HEK293 (cell line): ENCODE measurements around the gene SOX18.

ENCODE experiments used
- GLIS1 ChIP-seq: fragments of 450-650 bp; formaldehyde crosslinking; IDR thresholded peaks from 2 replicates; pipeline ENCODE4 v1.5.1; 2016; ENCODE audit warnings: missing biosample characterization, missing genetic modification characterization
- KLF1 ChIP-seq: fragments of 450-650 bp; formaldehyde crosslinking; IDR thresholded peaks from 2 replicates; pipeline ENCODE4 v1.5.1; 2016; ENCODE audit warnings: missing biosample characterization, missing genetic modification characterization
- KLF7 ChIP-seq: fragments of 450-650 bp; formaldehyde crosslinking; IDR thresholded peaks from 2 replicates; pipeline ENCODE4 v1.5.1; 2016; ENCODE audit warnings: missing biosample characterization, missing genetic modification characterization, borderline replicate concordance
- OVOL3 ChIP-seq: fragments of 450-650 bp; formaldehyde crosslinking; IDR thresholded peaks from 2 replicates; pipeline ENCODE4 v1.5.1; 2016; ENCODE audit warnings: missing biosample characterization, missing genetic modification characterization
- SP2 ChIP-seq: fragments of 450-650 bp; formaldehyde crosslinking; IDR thresholded peaks from 2 replicates; pipeline ENCODE4 v1.5.1; 2016; ENCODE audit warnings: missing biosample characterization, missing genetic modification characterization
- ZBTB1 ChIP-seq: fragments of 450-650 bp; formaldehyde crosslinking; IDR thresholded peaks from 2 replicates; pipeline ENCODE4 v1.5.1; 2016; ENCODE audit warnings: missing biosample characterization, missing genetic modification characterization
- ZBTB20 ChIP-seq: fragments of 450-650 bp; formaldehyde crosslinking; IDR thresholded peaks from 2 replicates; pipeline ENCODE4 v1.5.1; 2016; ENCODE audit warnings: missing biosample characterization, missing genetic modification characterization
- ZBTB8A ChIP-seq: fragments of 450-650 bp; formaldehyde crosslinking; IDR thresholded peaks from 2 replicates; pipeline ENCODE4 v1.5.1; 2016; ENCODE audit warnings: missing biosample characterization, missing genetic modification characterization
- ZFP69B ChIP-seq: fragments of 450-650 bp; formaldehyde crosslinking; IDR thresholded peaks from 2 replicates; pipeline ENCODE4 v1.5.1; 2016; ENCODE audit warnings: missing biosample characterization, missing genetic modification characterization
- ZNF10 ChIP-seq: fragments of 450-650 bp; formaldehyde crosslinking; IDR thresholded peaks from 2 replicates; pipeline ENCODE4 v1.5.1; 2017; ENCODE audit warnings: missing biosample characterization, missing genetic modification characterization
- ZNF140 ChIP-seq: fragments of 450-650 bp; formaldehyde crosslinking; IDR thresholded peaks from 2 replicates; pipeline ENCODE4 v1.5.1; 2016; ENCODE audit warnings: missing biosample characterization, missing genetic modification characterization
- ZNF16 ChIP-seq: fragments of 450-650 bp; formaldehyde crosslinking; IDR thresholded peaks from 2 replicates; pipeline ENCODE4 v1.5.1; 2016; ENCODE audit warnings: low read depth, missing biosample characterization, missing genetic modification characterization
- ZNF266 ChIP-seq: fragments of 450-650 bp; formaldehyde crosslinking; IDR thresholded peaks from 2 replicates; pipeline ENCODE4 v1.5.1; 2016; ENCODE audit warnings: missing biosample characterization, missing genetic modification characterization, low read depth
- ZNF404 ChIP-seq: fragments of 450-650 bp; formaldehyde crosslinking; IDR thresholded peaks from 2 replicates; pipeline ENCODE4 v1.5.1; 2017; ENCODE audit warnings: missing biosample characterization, missing genetic modification characterization
- ZNF423 ChIP-seq: fragments of 450-650 bp; formaldehyde crosslinking; IDR thresholded peaks from 2 replicates; pipeline ENCODE4 v1.5.1; 2016; ENCODE audit warnings: missing biosample characterization, missing genetic modification characterization
- ZNF629 ChIP-seq: fragments of 450-650 bp; formaldehyde crosslinking; IDR thresholded peaks from 2 replicates; pipeline ENCODE4 v1.5.1; 2017; ENCODE audit warnings: missing biosample characterization, missing genetic modification characterization
- ZNF76 ChIP-seq: fragments of 450-650 bp; formaldehyde crosslinking; IDR thresholded peaks from 2 replicates; pipeline ENCODE4; 2016; ENCODE audit warnings: low read depth, missing biosample characterization, missing genetic modification characterization, borderline replicate concordance
- ZNF776 ChIP-seq: fragments of 450-650 bp; formaldehyde crosslinking; IDR thresholded peaks from 2 replicates; pipeline ENCODE4 v1.5.0; 2017; ENCODE audit warnings: missing biosample characterization, missing genetic modification characterization, borderline replicate concordance
- ZNF777 ChIP-seq: fragments of 450-650 bp; formaldehyde crosslinking; IDR thresholded peaks from 2 replicates; pipeline ENCODE4 v1.5.1; 2017; ENCODE audit warnings: missing biosample characterization, missing genetic modification characterization, borderline replicate concordance
- ZNF792 ChIP-seq: fragments of 450-650 bp; formaldehyde crosslinking; IDR thresholded peaks from 2 replicates; pipeline ENCODE4 v1.5.1; 2016; ENCODE audit warnings: missing biosample characterization, missing genetic modification characterization
- TF ChIP-seq, protein P1 (sequence below): fragments of 450-650 bp; formaldehyde crosslinking; IDR thresholded peaks from 2 replicates; pipeline ENCODE4 v1.5.1; 2016; ENCODE audit warnings: missing biosample characterization, missing genetic modification characterization
- TF ChIP-seq, protein P2 (sequence below): fragments of 450-650 bp; formaldehyde crosslinking; optimal IDR thresholded peaks from 2 replicates; pipeline ENCODE3; 2016; ENCODE audit warnings: missing biosample characterization, mild to moderate bottlenecking, missing genetic modification characterization
- TF ChIP-seq, protein P3 (sequence below): fragments of 450-650 bp; formaldehyde crosslinking; IDR thresholded peaks from 2 replicates; pipeline ENCODE4 v1.5.1; 2016; ENCODE audit warnings: missing biosample characterization, missing genetic modification characterization
- TF ChIP-seq, protein P4 (sequence below): sonication (generic); formaldehyde crosslinking; IDR thresholded peaks from 2 replicates; pipeline ENCODE4 v1.8.1; 2022; ENCODE audit warnings: mild to moderate bottlenecking, moderate library complexity, missing genetic modification reagents
- TF ChIP-seq, protein P5 (sequence below): fragments of 450-650 bp; formaldehyde crosslinking; IDR thresholded peaks from 2 replicates; pipeline ENCODE4 v1.5.1; 2016; ENCODE audit warnings: missing biosample characterization, missing genetic modification characterization
- TF ChIP-seq, protein P6 (sequence below): fragments of 450-650 bp; formaldehyde crosslinking; IDR thresholded peaks from 2 replicates; pipeline ENCODE4 v1.5.1; 2017; ENCODE audit warnings: missing biosample characterization, missing genetic modification characterization
- TF ChIP-seq, protein P7 (sequence below): fragments of 450-650 bp; formaldehyde crosslinking; IDR thresholded peaks from 2 replicates; pipeline ENCODE4 v1.5.1; 2016; ENCODE audit warnings: missing biosample characterization, missing genetic modification characterization
- TF ChIP-seq, protein P8 (sequence below): fragments of 450-650 bp; IDR thresholded peaks from 2 replicates; pipeline ENCODE4 v1.5.1; 2018; ENCODE audit warnings: missing biosample characterization, mild to moderate bottlenecking, missing genetic modification characterization

The SOX18 gene

DNA sequence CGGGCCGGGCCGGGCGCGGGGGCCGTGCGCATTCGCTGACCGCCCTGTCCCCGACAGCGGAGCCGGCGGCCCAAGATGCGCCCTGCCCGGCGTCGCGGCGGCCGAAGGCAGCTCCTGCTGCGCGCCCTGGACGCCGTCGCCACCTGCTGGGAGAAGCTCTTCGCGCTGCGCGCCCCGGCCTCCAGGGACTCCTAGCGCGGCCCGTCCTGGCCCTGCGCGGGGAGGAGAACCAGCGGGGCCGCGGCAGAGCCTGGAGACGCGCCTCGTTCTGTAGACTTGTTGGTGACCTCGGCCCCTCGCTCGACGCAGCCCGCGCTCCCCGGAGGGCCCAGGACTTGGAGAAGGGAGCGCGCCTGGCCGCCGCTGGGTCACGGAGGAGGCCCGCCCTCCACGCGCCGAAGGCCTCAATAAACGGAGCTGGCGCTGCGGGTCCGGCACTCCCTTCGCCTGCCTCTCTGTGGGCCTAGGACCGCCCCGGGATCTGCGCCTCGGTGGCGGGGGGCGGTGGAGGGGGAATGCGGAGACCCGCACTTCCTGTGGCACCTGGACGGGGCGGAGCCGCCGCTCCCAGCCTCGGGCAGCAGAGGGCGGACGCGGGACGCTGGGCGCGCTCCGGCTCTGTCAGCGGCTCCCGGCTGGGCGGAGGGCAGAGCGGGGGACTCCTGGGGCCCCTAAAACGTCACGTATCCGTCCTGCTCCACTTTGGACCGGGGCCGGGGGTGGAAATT lies 10.7 kb downstream of the SOX18 start (continued):
- 0 out of 2 replicates have a peak, but pooled peaks have one; percentile 18 for TF ChIP-seq ZNF629 (tag by site-specific recombination)
- TF ChIP-seq ZBTB8A (tag by site-specific recombination), result peak; percentile 76
- no peak for TF ChIP-seq ZNF16 (tag by site-specific recombination)
- no peak for TF ChIP-seq ZNF266 (tag by site-specific recombination)
- peak; percentile 56; the same call in 1 of the 2 replicates for TF ChIP-seq KLF1 (tag by site-specific recombination)
- 0 out of 2 replicates have a peak, but pooled peaks have one; percentile 44 for TF ChIP-seq KLF7 (tag by site-specific recombination)
- TF ChIP-seq, protein P1, sequence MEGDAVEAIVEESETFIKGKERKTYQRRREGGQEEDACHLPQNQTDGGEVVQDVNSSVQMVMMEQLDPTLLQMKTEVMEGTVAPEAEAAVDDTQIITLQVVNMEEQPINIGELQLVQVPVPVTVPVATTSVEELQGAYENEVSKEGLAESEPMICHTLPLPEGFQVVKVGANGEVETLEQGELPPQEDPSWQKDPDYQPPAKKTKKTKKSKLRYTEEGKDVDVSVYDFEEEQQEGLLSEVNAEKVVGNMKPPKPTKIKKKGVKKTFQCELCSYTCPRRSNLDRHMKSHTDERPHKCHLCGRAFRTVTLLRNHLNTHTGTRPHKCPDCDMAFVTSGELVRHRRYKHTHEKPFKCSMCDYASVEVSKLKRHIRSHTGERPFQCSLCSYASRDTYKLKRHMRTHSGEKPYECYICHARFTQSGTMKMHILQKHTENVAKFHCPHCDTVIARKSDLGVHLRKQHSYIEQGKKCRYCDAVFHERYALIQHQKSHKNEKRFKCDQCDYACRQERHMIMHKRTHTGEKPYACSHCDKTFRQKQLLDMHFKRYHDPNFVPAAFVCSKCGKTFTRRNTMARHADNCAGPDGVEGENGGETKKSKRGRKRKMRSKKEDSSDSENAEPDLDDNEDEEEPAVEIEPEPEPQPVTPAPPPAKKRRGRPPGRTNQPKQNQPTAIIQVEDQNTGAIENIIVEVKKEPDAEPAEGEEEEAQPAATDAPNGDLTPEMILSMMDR (tag by site-specific recombination), result peak; percentile 89
- TF ChIP-seq ZNF404 (tag by site-specific recombination), result no peak
- no peak for TF ChIP-seq ZNF792 (tag by site-specific recombination)
- TF ChIP-seq, protein P2, sequence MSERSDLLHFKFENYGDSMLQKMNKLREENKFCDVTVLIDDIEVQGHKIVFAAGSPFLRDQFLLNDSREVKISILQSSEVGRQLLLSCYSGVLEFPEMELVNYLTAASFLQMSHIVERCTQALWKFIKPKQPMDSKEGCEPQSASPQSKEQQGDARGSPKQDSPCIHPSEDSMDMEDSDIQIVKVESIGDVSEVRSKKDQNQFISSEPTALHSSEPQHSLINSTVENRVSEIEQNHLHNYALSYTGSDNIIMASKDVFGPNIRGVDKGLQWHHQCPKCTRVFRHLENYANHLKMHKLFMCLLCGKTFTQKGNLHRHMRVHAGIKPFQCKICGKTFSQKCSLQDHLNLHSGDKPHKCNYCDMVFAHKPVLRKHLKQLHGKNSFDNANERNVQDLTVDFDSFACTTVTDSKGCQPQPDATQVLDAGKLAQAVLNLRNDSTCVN (tag by site-specific recombination), result peak; percentile 99
- TF ChIP-seq ZNF10 (tag by site-specific recombination), result peak; percentile 75; the same call in 1 of the 2 replicates
- TF ChIP-seq, protein P3, sequence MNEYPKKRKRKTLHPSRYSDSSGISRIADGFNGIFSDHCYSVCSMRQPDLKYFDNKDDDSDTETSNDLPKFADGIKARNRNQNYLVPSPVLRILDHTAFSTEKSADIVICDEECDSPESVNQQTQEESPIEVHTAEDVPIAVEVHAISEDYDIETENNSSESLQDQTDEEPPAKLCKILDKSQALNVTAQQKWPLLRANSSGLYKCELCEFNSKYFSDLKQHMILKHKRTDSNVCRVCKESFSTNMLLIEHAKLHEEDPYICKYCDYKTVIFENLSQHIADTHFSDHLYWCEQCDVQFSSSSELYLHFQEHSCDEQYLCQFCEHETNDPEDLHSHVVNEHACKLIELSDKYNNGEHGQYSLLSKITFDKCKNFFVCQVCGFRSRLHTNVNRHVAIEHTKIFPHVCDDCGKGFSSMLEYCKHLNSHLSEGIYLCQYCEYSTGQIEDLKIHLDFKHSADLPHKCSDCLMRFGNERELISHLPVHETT (tag by site-specific recombination), result no peak
- TF ChIP-seq, protein P4, sequence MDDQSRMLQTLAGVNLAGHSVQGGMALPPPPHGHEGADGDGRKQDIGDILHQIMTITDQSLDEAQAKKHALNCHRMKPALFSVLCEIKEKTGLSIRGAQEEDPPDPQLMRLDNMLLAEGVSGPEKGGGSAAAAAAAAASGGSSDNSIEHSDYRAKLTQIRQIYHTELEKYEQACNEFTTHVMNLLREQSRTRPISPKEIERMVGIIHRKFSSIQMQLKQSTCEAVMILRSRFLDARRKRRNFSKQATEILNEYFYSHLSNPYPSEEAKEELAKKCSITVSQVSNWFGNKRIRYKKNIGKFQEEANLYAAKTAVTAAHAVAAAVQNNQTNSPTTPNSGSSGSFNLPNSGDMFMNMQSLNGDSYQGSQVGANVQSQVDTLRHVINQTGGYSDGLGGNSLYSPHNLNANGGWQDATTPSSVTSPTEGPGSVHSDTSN (CRISPR knock-in tag), result no peak
- 0 out of 2 replicates have a peak, but pooled peaks have one; percentile 14 for TF ChIP-seq OVOL3 (tag by site-specific recombination)
- TF ChIP-seq ZFP69B (tag by site-specific recombination), result peak; percentile 19; the same call in 1 of the 2 replicates
- TF ChIP-seq, protein P5, sequence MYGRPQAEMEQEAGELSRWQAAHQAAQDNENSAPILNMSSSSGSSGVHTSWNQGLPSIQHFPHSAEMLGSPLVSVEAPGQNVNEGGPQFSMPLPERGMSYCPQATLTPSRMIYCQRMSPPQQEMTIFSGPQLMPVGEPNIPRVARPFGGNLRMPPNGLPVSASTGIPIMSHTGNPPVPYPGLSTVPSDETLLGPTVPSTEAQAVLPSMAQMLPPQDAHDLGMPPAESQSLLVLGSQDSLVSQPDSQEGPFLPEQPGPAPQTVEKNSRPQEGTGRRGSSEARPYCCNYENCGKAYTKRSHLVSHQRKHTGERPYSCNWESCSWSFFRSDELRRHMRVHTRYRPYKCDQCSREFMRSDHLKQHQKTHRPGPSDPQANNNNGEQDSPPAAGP (tag by site-specific recombination), result peak; percentile 81
- TF ChIP-seq ZNF776 (tag by site-specific recombination), result no peak
- no peak; the same call in 1 of the 2 replicates for TF ChIP-seq ZBTB1 (tag by site-specific recombination)
- TF ChIP-seq, protein P6, sequence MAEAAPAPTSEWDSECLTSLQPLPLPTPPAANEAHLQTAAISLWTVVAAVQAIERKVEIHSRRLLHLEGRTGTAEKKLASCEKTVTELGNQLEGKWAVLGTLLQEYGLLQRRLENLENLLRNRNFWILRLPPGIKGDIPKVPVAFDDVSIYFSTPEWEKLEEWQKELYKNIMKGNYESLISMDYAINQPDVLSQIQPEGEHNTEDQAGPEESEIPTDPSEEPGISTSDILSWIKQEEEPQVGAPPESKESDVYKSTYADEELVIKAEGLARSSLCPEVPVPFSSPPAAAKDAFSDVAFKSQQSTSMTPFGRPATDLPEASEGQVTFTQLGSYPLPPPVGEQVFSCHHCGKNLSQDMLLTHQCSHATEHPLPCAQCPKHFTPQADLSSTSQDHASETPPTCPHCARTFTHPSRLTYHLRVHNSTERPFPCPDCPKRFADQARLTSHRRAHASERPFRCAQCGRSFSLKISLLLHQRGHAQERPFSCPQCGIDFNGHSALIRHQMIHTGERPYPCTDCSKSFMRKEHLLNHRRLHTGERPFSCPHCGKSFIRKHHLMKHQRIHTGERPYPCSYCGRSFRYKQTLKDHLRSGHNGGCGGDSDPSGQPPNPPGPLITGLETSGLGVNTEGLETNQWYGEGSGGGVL (tag by site-specific recombination), result peak; percentile 93
- TF ChIP-seq, protein P7, sequence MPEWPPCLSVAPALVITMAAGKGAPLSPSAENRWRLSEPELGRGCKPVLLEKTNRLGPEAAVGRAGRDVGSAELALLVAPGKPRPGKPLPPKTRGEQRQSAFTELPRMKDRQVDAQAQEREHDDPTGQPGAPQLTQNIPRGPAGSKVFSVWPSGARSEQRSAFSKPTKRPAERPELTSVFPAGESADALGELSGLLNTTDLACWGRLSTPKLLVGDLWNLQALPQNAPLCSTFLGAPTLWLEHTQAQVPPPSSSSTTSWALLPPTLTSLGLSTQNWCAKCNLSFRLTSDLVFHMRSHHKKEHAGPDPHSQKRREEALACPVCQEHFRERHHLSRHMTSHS (tag by site-specific recombination), result no peak
- TF ChIP-seq, protein P8, sequence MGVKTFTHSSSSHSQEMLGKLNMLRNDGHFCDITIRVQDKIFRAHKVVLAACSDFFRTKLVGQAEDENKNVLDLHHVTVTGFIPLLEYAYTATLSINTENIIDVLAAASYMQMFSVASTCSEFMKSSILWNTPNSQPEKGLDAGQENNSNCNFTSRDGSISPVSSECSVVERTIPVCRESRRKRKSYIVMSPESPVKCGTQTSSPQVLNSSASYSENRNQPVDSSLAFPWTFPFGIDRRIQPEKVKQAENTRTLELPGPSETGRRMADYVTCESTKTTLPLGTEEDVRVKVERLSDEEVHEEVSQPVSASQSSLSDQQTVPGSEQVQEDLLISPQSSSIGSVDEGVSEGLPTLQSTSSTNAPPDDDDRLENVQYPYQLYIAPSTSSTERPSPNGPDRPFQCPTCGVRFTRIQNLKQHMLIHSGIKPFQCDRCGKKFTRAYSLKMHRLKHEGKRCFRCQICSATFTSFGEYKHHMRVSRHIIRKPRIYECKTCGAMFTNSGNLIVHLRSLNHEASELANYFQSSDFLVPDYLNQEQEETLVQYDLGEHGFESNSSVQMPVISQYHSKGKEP (tag by site-specific recombination), result 0 out of 2 replicates have a peak, but pooled peaks have one; percentile 17
- TF ChIP-seq GLIS1 (tag by site-specific recombination), result peak; percentile 63
- peak; percentile 86 for TF ChIP-seq ZBTB20 (tag by site-specific recombination)
- TF ChIP-seq ZNF140 (tag by site-specific recombination), result no peak
- peak; percentile 55; the same call in 1 of the 2 replicates for TF ChIP-seq ZNF76 (tag by site-specific recombination)
- peak; percentile 89 for TF ChIP-seq SP2 (tag by site-specific recombination)
- peak; percentile 73 for TF ChIP-seq ZNF777
- TF ChIP-seq ZNF423 (tag by site-specific recombination), result peak; percentile 90
